OCI-M2 (cell line): Measurements from ENCODE around the gene CLCA1.

Source experiments
- DNase-seq: peaks from one replicate; lab custom pipeline; 2025; ENCODE audit not compliant: unreplicated experiment; lab: John Stamatoyannopoulos, UW

The CLCA1 gene

GRCh38 chr1:86460998-86461397 lies 7.7 kb upstream of the CLCA1 start:
- no peak for DNase-seq

- DNase-seq: no peak
Observed at GRCh38 chr1:86461482-86461881, 7.2 kb upstream of the CLCA1 start.

DNA sequence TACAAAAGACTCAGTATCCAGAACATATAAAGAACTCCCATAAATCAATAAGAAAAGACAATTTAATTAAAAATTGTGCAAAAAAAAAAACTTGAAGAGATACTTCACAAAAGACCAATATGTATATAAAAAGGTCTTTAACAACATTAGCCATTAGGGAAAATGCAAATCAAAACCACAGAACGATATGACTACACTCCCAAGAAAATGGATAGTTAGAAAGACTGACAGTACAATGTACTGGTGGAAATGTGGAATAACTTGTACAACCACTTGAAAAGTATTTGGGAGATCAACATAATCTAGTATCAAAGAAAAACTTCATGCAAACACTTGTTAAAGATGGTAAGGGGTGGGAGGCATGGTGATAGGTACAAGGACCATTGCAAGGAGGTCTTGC lies 3.9 kb upstream of the CLCA1 start:
- DNase-seq: no peak

GRCh38 chr1:86466109-86466844 lies 2.5 kb upstream of the CLCA1 start:
- DNase-seq: no peak

GRCh38 chr1:86466986-86467385 lies 1.7 kb upstream of the CLCA1 start:
- DNase-seq: no peak

DNA sequence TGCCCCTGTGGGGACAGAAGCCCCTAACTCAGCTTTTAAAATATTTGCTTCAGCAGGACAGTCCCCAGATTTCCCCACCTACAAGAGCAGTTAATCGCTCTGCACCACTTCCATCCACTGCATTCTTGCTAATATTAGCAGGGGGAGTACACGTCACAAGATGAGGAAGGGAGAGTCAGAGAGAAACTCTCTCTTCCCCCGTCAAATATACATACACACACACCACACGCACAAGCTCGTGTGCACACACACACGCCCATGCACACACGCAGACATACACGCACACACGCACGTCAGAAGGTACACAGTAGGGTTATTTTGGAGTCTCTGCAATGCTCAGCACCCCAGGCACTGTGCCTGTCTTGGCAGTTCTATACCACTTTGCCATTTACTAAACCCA lies 2.1 kb downstream of the CLCA1 start:
- DNase-seq: no peak

DNA sequence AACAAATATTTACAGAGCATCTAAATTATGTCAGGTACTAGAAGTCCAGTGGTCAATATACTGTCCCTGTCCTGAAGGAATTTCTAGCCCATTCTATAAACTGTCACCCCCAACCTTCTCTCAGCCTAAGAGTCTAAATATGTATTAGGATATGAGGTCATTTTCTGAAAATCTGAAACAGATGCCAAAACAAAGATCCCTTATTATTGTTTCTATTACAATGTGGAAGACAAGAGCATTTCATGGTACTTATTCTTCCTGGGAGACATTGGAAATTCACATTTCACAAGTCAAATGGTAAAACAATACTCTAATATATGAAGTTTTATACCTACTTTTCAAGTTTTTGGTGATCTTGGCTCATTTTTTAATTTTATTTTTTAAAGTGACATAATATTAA lies 2.6 kb downstream of the CLCA1 start:
- DNase-seq: no peak

DNA sequence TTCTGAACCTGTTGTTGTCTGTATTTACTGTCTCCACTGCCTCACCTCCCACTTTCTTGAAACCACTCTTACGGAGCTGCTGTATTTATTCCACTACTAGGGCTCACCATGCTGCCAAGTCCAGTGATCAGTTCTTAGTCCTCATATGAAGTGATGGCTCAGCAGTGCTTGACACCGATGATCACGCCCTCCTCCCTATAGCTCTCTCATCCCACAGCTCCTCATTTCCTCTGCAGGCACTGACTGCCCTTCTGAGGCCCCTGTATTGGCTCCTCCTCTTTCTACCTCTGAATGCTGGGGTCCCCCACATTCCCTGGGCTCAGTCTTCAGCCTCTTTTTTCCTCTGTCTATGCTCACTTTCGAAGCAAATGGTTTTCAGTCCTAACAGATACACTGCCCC lies 3.4 kb downstream of the CLCA1 start:
- no peak for DNase-seq

- DNase-seq: no peak
Observed at GRCh38 chr1:86472767-86473166, 4.0 kb downstream of the CLCA1 start.

DNA sequence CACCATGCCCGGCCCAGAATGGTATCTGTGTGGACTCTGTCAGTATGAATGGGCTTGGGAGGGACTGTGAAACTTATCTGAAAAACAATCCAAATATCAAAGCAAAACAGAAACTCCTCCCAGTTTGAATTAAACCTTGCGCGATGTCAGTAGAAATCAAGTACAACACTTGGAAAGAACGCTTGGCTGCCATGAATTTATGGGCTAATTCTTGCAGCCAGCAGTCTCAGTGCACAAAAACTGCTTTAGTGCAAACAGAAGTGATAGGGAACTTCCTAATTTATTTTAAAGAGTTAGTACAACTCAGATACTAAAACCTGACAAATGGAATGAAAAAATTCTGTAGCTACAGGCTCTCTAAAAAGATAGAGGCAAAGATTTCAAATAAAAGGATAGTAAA lies 8.5 kb downstream of the CLCA1 start:
- no peak for DNase-seq

GRCh38 chr1:86477682-86478081 lies 9.0 kb downstream of the CLCA1 start:
- DNase-seq: no peak

DNA sequence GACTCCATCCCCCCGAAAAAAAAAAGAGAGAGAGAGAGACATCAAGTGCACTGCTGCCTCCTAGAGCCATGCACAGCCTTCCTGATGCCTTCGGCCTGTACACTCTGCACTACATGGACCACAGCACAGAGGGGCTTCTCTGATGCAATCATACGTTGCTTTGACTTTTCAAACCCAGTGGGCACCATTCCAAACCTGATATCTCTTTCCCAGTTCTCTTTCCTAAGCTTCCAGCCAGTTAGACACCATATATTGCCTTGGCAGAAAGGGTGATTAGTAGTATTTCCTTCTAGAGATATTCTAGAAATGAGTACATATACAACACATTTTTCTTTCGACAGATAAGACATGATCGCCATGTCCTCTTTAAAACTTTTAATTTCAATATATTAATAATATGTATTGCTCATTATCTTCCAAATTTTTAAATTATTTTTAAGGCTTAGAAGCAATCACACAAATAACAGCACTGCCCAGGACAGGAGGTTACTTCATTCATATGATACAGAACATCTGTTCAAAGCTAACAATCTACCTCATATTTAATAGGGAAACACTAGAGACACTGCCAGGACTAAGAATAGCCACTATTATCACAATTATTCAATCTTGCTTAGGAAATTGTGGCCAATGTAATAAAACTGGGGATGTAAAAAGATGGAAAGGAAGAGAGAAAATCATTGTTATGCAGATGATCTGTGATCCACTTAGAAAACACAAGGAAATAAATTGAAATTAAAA lies 9.9 kb downstream of the CLCA1 start:
- no peak for DNase-seq

DNA sequence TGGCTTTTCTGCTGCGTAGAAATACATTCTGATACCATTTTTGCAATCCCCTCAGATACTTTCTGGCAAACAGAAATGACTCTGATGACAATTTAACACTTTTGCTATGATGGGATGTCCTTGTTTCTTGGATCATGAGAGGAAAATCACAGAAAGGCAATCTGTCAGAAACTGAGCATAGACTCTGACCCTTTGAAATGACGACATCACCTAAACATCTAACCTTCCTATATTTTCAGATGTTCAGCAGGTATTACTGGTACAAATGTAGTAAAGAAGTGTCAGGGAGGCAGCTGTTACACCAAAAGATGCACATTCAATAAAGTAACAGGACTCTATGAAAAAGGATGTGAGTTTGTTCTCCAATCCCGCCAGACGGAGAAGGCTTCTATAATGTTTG lies 13.2 kb downstream of the CLCA1 start:
- DNase-seq: no peak

GRCh38 chr1:86487131-86487810 lies 18.5 kb downstream of the CLCA1 start:
- no peak for DNase-seq

DNA sequence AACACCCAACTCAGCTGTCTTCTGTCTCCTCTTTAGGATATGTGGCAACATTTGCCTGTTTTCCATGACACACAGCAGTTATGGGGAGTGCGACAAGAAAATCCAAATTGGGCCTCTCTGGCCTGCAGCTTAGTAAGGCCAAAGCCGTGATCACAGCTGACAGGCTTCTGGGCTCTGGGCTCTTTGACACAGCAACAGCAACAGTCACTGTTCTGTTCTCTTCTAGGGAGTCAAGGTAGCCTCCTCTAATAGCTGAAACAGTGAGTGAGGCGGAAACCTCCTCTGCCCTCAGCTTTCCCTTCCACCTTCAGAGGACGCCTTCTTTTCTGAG lies 19.0 kb downstream of the CLCA1 start:
- no peak for DNase-seq

DNA sequence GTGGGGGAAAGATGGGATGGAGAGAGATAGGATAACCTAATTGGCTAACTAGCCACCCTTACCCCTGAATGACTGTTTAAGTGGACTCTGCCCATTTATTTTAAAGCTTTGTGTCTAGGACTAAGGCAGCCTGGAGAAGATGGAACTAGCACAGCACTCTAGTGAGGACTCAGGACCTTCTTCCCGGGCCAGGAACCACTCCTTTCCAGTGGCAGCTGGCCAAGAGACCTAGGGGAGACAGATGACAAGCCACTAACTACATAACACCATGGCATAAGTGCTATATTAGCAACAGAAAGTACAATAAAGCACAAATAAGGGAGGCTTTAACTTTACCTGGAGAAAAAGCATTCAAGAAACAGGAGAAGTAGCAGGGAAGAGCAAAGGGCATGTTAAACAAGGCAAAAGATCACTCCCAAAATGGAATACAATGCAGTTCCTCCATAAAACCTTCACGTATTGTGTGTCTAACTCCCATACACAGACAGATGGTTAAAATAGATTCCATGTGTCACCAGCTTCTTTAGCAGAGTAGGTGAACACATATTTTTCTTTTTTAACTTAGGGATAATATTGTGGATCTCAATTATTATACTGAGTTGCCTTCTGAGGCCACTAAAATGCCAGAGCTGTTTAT lies 20.6 kb downstream of the CLCA1 start:
- DNase-seq: no peak

DNA sequence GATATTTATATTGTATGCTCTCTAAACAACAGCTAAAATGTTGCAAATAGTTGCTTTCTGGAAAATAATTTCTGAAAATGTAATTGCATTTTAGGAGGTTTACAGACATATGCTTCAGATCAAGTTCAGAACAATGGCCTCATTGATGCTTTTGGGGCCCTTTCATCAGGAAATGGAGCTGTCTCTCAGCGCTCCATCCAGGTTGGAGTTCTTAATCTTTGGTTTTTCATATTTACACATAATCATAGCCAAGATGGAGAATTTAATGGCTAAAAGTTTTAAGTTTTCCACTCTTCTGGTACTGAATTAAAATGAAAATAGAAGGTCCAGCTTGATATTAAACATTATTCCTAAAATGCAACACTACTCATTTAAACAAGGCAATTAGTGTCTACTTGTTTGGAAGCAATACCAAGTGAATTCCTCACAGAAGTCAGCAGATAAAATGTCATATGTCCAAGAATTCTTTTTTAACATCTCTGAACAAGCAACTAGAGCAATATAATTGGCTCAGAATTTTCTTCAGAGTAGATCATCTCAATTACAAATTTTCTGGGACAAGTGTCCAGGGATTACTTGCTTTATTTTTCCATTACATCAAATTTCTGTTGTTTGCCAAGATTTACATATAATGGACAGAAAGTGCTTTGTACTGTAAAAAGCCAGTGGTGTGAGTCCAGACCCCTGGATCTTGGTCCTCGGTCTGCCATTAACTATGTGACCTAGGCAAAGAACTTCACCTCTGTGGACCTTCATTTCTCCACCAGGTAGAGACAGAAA lies 22.6 kb downstream of the CLCA1 start:
- no peak for DNase-seq

GRCh38 chr1:86498281-86498680 lies 29.6 kb downstream of the CLCA1 start:
- no peak for DNase-seq

DNA sequence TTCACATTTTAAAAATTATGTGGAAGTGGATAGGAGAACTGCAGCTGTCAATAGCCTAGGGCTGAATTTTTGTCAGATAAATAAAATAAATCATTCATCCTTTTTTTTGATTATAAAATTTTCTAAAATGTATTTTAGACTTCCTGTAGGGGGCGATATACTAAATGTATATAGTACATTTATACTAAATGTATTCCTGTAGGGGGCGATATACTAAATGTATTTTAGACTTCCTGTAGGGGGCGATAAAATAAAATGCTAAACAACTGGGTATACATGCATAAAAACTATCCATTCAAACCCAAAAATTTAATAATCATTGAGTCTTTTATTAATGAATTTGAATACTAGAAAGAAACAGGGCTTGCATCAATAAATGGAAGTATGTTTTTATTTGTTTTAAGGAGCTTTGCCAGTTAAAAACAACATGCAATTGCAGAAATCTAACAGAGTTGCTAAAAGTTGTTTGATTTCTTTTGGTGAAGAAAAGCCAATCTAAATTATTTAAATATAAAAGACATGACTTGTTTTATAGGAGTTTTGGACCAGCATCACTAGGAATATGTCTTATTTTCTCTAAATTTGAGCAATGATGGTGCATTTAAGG lies 31.4 kb downstream of the CLCA1 start:
- peak; percentile 11 for DNase-seq

DNA sequence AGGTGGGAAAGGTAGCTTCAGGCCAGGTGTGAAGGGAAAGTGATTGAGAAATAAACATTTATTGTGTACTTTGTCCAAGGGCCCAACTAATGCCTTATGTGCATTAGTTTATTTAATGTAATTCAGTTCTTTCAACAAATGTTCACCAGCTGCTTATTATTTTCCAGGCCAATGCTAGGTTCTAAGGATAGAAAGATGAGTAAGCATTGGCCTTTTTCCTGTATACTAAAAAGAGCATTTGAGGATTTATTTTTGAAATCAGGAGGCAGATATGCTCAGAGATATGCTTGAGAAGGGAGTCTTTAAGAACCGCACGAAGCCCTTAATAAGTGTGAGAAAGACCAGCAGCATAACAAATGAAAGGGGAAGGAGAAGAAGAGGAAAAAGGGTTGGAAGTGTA lies 32.0 kb downstream of the CLCA1 start:
- DNase-seq: no peak
